GM19328 (cell line): ENCODE measurements around the gene CACNA1D.

Experiments
- ATAC-seq: cut with Tn5 transposase; IDR thresholded peaks from one replicate; pipeline ENCODE4 v1.9.1; 2021; ENCODE audit warnings: mild to moderate bottlenecking, moderate library complexity; ENCODE audit not compliant: unreplicated experiment

CACNA1D gene

DNA sequence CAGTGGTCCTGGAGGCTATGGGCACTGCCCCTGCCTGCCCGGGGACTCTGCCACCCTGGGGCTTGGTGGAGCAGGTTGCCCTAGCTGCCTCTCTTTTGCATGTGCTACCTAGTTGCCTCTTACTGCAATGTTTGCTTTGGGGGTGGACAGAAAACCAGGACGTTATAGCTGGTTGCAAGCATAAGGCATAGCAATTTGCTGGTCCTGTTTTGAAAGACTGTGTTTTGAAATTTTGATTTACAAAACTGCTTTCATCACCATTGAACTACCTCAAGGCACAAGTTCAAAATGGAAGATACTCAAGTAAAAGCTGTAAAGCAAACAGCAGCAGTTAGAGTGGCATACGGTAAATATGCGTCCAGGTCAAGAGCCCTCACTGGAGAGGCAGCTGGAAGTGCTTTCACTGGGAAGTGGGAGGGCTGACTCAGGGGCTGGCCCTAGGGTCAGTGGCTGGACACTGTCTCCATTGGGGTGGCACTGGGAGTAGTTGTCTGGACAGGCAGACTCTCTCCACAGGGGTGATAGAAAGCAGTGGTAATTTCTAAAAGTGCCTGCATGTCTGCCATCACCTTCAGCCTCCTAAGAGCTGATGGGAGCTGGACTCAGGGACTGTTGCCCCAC, 213.7 kb downstream of the CACNA1D start:
- ATAC-seq, result no peak

DNA sequence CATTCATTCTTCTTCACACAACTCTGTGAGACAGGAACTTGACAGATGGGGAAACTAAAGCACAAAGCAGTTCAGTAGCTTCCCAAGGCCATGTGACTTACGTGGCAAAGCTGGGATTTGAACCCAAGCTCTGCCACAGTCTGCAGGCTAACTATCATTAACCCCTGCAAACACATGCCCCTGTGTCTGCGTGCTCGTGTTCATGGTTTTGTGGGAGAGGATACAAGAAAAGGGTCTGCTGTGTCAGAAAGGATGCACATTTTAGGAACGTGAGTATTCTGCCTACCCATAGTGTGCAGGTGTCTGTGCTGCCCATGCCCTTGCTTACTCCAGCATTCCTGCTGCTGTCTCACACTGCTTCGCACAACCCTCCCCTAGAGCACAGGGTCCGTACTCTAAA, 214.8 kb downstream of the CACNA1D start:
- ATAC-seq, result no peak

DNA sequence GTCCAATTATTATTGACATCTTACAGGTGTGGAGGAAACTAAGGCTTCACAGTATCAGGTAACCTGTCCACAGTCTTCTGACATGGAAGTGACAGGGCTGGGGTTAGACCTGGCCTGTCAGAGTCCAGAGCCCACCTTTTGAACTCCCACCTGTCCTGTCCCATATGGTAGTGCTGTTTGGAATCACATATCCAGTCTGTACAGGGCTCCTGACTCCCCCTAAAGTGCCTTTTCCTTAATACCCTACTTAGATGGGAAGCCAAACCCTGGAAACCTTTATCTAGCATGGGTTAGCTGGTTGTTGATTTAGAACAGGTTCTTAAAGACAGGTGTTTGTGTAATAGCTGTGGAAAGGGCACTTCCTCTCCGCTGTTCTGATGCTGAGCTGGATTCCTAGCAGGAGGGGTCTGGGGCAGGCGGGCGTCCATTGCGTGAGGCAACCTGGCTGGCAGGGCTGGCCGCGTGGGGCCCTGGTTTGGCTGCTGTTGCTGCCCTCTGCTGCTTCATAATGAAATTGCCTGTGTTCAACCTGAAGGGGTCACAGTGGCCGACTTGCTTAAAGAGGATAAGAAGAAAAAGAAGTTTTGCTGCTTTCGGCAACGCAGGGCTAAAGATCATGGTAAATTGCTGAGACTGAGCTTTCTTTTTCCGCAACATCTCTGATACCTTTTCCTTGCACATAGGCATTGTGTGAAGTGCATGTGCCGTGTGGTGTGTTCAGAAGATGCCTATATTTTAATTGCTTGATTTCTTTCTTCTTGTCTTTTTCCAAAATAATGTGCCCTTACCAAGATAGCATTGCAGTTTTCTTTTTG, 215.7 kb downstream of the CACNA1D start:
- no peak for ATAC-seq

DNA sequence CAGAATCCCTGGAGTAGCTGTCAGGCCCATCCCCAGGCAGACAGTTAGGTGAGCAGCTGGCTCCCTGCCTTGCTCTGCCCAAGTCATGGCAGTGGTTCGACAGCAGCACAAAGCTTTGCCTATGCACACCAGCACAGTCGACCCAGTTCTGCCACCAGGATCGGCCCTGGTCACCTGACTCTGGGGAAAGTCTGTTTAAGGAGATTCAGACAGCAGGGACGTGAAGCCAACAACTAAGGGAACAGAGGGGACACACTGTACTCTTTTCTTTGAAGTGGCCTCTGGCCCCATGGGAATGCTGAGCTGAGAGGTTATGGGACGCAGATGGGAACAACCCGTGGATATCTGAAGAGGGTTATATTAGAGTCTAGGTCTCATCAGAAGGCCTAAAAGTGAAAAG, 217.0 kb downstream of the CACNA1D start:
- no peak for ATAC-seq

DNA sequence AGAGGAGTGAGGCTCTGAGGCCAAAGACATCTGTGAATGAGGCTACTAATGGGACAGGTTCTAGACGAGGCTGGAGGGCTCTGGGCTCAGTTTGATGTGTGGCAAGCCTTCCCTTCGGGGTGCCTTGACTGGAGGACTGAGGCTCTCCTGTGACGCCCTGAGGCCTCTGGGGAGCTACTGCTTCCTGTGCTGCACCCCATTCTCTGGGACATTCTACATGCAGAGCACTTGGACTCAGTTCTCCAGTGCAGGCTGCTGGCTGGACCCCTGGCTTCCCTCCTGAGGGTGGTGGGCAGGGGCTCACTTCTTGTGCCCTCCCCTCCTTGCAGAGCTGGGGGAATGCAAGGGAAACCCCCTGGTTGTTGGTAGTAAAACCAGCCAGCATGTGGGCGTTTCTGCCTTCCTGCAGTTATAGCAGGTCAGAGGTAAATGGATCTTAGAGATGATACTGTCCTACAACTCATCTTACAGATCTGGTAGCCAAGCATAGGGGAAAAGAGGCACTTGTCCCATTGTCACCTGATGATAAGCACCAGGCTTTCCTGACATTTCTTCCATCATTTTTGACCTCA, 218.5 kb downstream of the CACNA1D start:
- ATAC-seq, result no peak

DNA sequence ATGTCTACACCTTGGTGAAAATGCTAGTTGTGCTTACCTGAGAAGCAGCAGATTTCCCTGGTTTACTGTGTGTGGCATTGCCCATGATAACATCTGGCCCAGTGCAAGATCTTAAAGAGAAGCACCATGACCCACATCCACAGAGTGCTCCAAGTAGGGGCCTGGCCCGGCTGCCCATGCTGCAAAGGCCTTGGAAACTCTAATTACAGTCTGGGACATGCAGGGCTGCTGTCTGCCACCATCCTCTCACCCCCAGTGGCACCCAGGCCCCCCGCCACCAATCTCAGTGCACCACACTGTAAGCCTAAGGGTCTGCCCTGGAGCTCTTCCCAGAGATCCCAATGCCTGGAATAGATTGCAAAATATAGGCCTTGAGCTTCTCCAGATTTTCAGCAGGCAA, 219.2 kb downstream of the CACNA1D start:
- ATAC-seq, result no peak

- no peak for ATAC-seq
Observed at GRCh38 chr3:53715815-53716483, 221.5 kb downstream of the CACNA1D start.

DNA sequence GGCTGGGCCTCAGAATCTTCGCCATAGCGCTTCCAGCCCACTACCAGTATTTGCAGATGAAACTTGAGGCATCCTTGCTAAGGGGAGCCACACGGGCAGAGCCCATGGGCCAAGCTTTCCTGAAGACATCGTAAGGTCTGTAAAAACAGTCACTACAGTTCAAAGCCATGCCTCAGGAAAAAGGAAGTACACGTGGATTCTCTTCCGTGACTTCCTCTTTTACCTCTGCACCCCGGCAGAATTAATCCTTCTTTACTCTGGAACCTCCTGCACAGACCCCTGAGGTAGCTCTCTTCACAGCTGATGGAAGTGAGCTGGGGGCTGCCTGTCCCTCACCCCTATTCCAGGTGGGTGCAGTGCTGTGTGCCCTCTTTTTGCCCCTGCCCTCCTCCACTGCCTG, 222.6 kb downstream of the CACNA1D start:
- no peak for ATAC-seq

DNA sequence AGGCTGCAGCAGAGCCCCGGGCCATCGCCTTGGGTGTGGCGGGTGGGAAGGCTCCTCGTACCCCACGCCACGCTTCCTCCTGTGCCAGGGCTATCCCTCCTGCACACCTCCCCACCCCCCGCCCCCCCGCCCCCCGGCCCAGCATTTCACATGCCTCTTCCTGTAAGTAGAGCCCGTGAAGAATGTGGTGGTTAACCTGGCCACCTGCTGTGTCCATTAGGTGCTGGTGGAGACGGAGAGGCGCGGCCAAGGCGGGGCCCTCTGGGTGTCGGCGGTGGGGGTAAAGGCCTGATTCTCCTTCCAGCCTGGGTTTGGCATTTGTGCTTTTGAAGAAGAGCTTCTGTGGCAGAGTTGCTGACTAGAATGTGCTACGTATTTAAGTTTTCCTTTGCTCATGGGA, 224.1 kb downstream of the CACNA1D start:
- no peak for ATAC-seq

GRCh38 chr3:53719796-53720195, 225.4 kb downstream of the CACNA1D start:
- no peak for ATAC-seq

GRCh38 chr3:53721187-53722119, 227.0 kb downstream of the CACNA1D start:
- ATAC-seq, result no peak

DNA sequence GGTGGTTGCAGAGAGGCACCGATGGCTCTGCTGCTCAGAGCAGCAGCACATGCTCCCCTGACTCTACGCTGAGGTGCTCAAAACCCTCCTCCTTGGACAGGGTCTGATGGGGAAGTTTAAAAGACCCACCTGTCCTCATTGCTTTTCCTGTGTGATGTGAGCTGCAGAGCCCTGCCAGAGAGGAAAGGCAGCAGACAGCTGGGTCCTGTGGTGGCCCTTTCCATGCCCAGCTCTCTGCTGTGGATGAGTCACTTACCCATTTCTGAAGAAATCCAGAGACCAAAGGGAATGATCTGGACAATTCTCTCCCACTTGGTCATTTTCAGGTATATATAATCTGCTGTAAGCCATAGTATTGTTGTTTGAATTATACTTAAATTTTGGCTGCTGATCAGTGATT, 230.2 kb downstream of the CACNA1D start:
- ATAC-seq, result no peak

DNA sequence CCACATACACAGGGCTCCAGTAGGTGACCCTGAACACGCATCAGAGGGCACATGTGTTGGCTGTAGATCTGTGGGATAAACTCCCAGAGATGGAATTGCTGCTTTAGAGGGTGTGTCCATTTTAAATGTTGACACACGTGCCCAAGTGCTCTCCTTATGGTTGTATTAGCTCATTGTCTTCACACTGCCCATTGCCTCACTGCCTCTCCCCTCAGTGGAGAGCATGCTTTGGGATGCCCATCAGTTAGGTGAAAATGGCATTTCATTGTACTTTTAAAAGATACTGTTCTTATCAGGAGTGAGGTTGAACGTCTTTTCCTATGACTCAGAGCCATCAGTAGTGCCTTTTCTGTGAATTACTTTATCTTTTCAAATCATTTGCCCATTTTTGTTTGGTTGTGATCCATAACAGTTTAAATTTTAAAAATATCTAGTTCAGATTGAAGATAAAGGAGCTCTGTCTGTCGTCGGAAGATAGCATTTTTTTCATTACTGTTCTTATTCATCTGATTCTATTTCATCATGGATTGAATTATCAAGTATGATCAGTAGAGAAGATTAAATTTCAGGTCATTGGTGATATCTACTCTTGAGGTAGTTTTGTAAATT, 231.1 kb downstream of the CACNA1D start:
- no peak for ATAC-seq

- no peak for ATAC-seq
Observed at GRCh38 chr3:53726643-53727042, 232.2 kb downstream of the CACNA1D start.

- ATAC-seq, result no peak
Observed at GRCh38 chr3:53728606-53729005, 234.2 kb downstream of the CACNA1D start.

- ATAC-seq, result no peak
Observed at GRCh38 chr3:53729159-53729558, 234.7 kb downstream of the CACNA1D start.

GRCh38 chr3:53729618-53730017, 235.2 kb downstream of the CACNA1D start:
- ATAC-seq, result no peak

- ATAC-seq, result no peak
Observed at GRCh38 chr3:53730576-53730975, 236.2 kb downstream of the CACNA1D start.

GRCh38 chr3:53731934-53732624, 237.7 kb downstream of the CACNA1D start:
- no peak for ATAC-seq

DNA sequence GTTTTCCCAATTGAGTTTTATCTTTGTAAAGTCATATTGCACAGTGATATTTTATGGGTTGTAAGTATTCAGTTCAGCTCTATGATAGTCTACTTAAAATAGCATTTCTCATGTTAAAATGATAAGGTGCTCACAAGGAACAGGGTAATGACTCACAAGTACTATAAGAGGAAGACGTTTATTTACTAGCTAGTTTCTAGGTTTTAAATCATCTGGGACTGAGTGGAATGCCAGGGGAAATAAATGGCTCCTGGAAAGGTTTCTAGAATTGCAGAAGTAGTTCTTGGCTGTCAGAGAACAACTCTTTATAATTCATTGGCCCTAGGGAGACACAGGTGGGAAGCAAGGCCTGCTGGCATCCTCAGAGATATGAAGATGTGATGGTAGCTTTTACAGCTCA, 239.0 kb downstream of the CACNA1D start:
- ATAC-seq, result no peak
